Measurements from ENCODE around the gene DOK3. TPM values are rescaled to one million over a fixed set of nuclear protein-coding genes. Genes with fewer than 3 reads are reported as not detected.

The DOK3 gene
- total RNA-seq, 1 donor from 2014 or later: 3.7 TPM

GRCh38 chr5:177497292-177498012 is 12.2 kb downstream of the DOK3 start, which contains the start of gene PDLIM7:
TSS of gene PDLIM7 (minus strand) at chr5:177497604. CDS start at chr5:177496512, 1,092 bp downstream.
- Mint-ChIP-seq H3K27ac (peak within 1 kb of the TSS; percentile 83), H3K36me3 (ENCODE audit: low read depth) (peaks cover 6% of the 10 kb centered on the region), H3K4me3 (peak within 1 kb of the TSS; percentile 78), H3K9me3 (no peaks in the 10 kb centered on the region), H3K27me3 (ENCODE audit: insufficient read depth) (peaks cover 16% of the 10 kb centered on the region), H3K4me1 (ENCODE audit: low read depth) (peaks cover 43% of the 10 kb centered on the region)
- DNase-seq (ENCODE audit: low spot score): peak; percentile 92
- intact Hi-C loops (cut with micrococcal nuclease): loop anchor here (1.0 to 5.0 kb wide), 13 partner anchors 19 to 960 kb away; partner anchors contain the start of genes FAM193B, FGFR4, GRK6 and NSD1

GRCh38 chr5:177496727-177497291 is 12.8 kb downstream of the DOK3 start:
- H3K4me1 Mint-ChIP-seq (ENCODE audit: low read depth): peaks cover 43% of the 10 kb centered on the region
- H3K36me3 Mint-ChIP-seq (ENCODE audit: low read depth): peaks cover 6% of the 10 kb centered on the region
- DNase-seq (ENCODE audit: low spot score): no peak
- intact Hi-C loops (cut with micrococcal nuclease): loop anchor here (1.0 to 5.0 kb wide), 13 partner anchors 18 to 960 kb away; partner anchors contain the start of genes FAM193B, FGFR4, GRK6 and NSD1
- H3K27ac Mint-ChIP-seq: no peak overlapping the region
- H3K4me3 Mint-ChIP-seq: peak overlapping the region; percentile 75
- peaks cover 16% of the 10 kb centered on the region for H3K27me3 Mint-ChIP-seq (ENCODE audit: insufficient read depth)
- no peaks in the 10 kb centered on the region for H3K9me3 Mint-ChIP-seq

- DNase-seq (ENCODE audit: low spot score): no peak
- H3K9me3 Mint-ChIP-seq: no peaks in the 10 kb centered on the region
- H3K36me3 Mint-ChIP-seq (ENCODE audit: low read depth): peaks cover 8% of the 10 kb centered on the region
- H3K4me3 Mint-ChIP-seq: peak overlapping the region; percentile 75
- intact Hi-C loops (cut with micrococcal nuclease): loop anchor here (2.0 to 5.0 kb wide), 3 partner anchors 17 to 409 kb away; partner anchors contain the start of genes FGFR4 and NSD1
- H3K4me1 Mint-ChIP-seq (ENCODE audit: low read depth): peaks cover 43% of the 10 kb centered on the region
- peak overlapping the region; percentile 67 for H3K27ac Mint-ChIP-seq
- H3K27me3 Mint-ChIP-seq (ENCODE audit: insufficient read depth): peaks cover 16% of the 10 kb centered on the region
Measured at GRCh38 chr5:177496070-177496726, 13.4 kb downstream of the DOK3 start.

- no peak overlapping the region for H3K27ac Mint-ChIP-seq
- H3K9me3 Mint-ChIP-seq: no peaks in the 10 kb centered on the region
- H3K4me1 Mint-ChIP-seq (ENCODE audit: low read depth): peaks cover 39% of the 10 kb centered on the region
- intact Hi-C loops (cut with micrococcal nuclease): loop anchor here (2.0 to 5.0 kb wide), 3 partner anchors 17 to 409 kb away; partner anchors contain the start of genes FGFR4 and NSD1
- peaks cover 13% of the 10 kb centered on the region for H3K27me3 Mint-ChIP-seq (ENCODE audit: insufficient read depth)
- peaks cover 13% of the 10 kb centered on the region for H3K36me3 Mint-ChIP-seq (ENCODE audit: low read depth)
- peak overlapping the region; percentile 75 for H3K4me3 Mint-ChIP-seq
- no peak for DNase-seq (ENCODE audit: low spot score)
Measured at GRCh38 chr5:177495243-177496060, 14.2 kb downstream of the DOK3 start.

- Mint-ChIP-seq H3K9me3 (no peaks in the 10 kb centered on the region), H3K4me1 (ENCODE audit: low read depth) (peaks cover 39% of the 10 kb centered on the region), H3K36me3 (ENCODE audit: low read depth) (peaks cover 18% of the 10 kb centered on the region), H3K4me3 (peak overlapping the region; percentile 47), H3K27me3 (ENCODE audit: insufficient read depth) (peaks cover 8% of the 10 kb centered on the region), H3K27ac (peak overlapping the region; percentile 79)
- no peak for DNase-seq (ENCODE audit: low spot score)
- intact Hi-C loops (cut with micrococcal nuclease): loop anchor here (5.0 kb wide), 1 partner anchor 362 kb away; the partner anchor contains the start of gene NSD1
Measured at GRCh38 chr5:177494346-177495195, 15.1 kb downstream of the DOK3 start.

GRCh38 chr5:177493795-177494345 is 15.8 kb downstream of the DOK3 start:
- intact Hi-C loops (cut with micrococcal nuclease): no loop called here
- Mint-ChIP-seq H3K4me1 (ENCODE audit: low read depth) (peaks cover 38% of the 10 kb centered on the region), H3K27me3 (ENCODE audit: insufficient read depth) (peaks cover 6% of the 10 kb centered on the region), H3K4me3 (no peak overlapping the region), H3K9me3 (no peaks in the 10 kb centered on the region), H3K36me3 (ENCODE audit: low read depth) (peaks cover 18% of the 10 kb centered on the region), H3K27ac (peak overlapping the region; percentile 79)
- no peak for DNase-seq (ENCODE audit: low spot score)

- Mint-ChIP-seq H3K4me1 (ENCODE audit: low read depth) (peaks cover 27% of the 10 kb centered on the region), H3K4me3 (no peak overlapping the region), H3K27me3 (ENCODE audit: insufficient read depth) (no peaks in the 10 kb centered on the region), H3K27ac (no peak overlapping the region), H3K36me3 (ENCODE audit: low read depth) (peaks cover 21% of the 10 kb centered on the region), H3K9me3 (no peaks in the 10 kb centered on the region)
- intact Hi-C loops (cut with micrococcal nuclease): no loop called here
- DNase-seq (ENCODE audit: low spot score): no peak
Measured at GRCh38 chr5:177492841-177493240, 16.8 kb downstream of the DOK3 start.

GRCh38 chr5:177491983-177492746 is 17.5 kb downstream of the DOK3 start:
- Mint-ChIP-seq H3K4me3 (no peak overlapping the region), H3K27me3 (ENCODE audit: insufficient read depth) (no peaks in the 10 kb centered on the region), H3K36me3 (ENCODE audit: low read depth) (peaks cover 22% of the 10 kb centered on the region), H3K4me1 (ENCODE audit: low read depth) (peaks cover 26% of the 10 kb centered on the region), H3K9me3 (no peaks in the 10 kb centered on the region), H3K27ac (no peak overlapping the region)
- intact Hi-C loops (cut with micrococcal nuclease): no loop called here
- DNase-seq (ENCODE audit: low spot score): no peak

GRCh38 chr5:177491429-177491945 is 18.1 kb downstream of the DOK3 start:
- no peaks in the 10 kb centered on the region for H3K9me3 Mint-ChIP-seq
- no peak overlapping the region for H3K27ac Mint-ChIP-seq
- H3K27me3 Mint-ChIP-seq (ENCODE audit: insufficient read depth): no peaks in the 10 kb centered on the region
- peaks cover 23% of the 10 kb centered on the region for H3K36me3 Mint-ChIP-seq (ENCODE audit: low read depth)
- peaks cover 26% of the 10 kb centered on the region for H3K4me1 Mint-ChIP-seq (ENCODE audit: low read depth)
- no peak overlapping the region for H3K4me3 Mint-ChIP-seq
- DNase-seq (ENCODE audit: low spot score): no peak
- intact Hi-C loops (cut with micrococcal nuclease): no loop called here

GRCh38 chr5:177490992-177491391 is 18.6 kb downstream of the DOK3 start:
- intact Hi-C loops (cut with micrococcal nuclease): no loop called here
- DNase-seq (ENCODE audit: low spot score): no peak
- Mint-ChIP-seq H3K9me3 (no peaks in the 10 kb centered on the region), H3K4me1 (ENCODE audit: low read depth) (peaks cover 23% of the 10 kb centered on the region), H3K4me3 (no peak overlapping the region), H3K36me3 (ENCODE audit: low read depth) (peaks cover 23% of the 10 kb centered on the region), H3K27me3 (ENCODE audit: insufficient read depth) (no peaks in the 10 kb centered on the region), H3K27ac (no peak overlapping the region)

Data from activated T-helper 1 cell treated with anti-CD3 and anti-CD28 coated beads, Interleukin-12 subunit alpha, Interleukin-12 subunit beta, Interleukin-2, Interleukin-4 antibody, amounts not matched to agents 30 ng/mL and 10 ng/mL and 1 ng/mL, durations not matched to agents 14 hours and 24 hours and 36 hours (primary cell).